ENCODE results near the gene MUC6. TPM values are rescaled to one million over a fixed set of nuclear protein-coding genes. Genes with fewer than 3 reads are reported as not detected.

Gene MUC6
- total RNA-seq, 4 donors from 2014 or later: not detected

DNA sequence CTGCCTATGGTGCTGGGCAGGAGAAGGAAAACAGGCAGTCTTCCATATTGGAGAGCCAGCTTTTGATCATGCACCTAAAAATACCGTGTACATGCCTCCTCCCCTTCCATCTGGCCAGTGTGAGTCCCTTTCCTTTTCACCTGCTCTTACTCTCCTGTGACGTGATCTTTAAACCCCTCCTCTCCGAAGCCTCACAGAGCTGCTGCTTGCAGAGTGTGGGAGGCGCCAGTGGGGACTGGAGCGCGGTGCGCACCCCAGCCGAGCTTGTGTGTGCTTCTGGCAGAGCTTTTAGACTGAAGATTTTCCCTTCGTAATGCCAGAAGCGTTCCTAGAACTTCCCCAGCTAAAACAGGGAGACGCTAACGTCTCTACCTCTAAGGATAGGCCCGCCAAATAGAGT, 29.8 kb downstream of the MUC6 start:
- peaks cover 8% of the 10 kb centered on the region in 2 donors for H3K4me1 ChIP-seq
- ATAC-seq: peak; percentile 88 to 97
- in situ Hi-C loops (cut with MboI; ENCODE audit: low sequenced_read_pairs in 4 of 4) (no loop called here), intact Hi-C loops (cut with DNase I; ENCODE audit: low total_unique reads) (no loop called here)
- peak overlapping the region; percentile 59 to 74 (median 64) for H3K27ac ChIP-seq
- DNase-seq: peak in 1 of 2 donors; percentile 69
- H3K27me3 ChIP-seq: no peaks in the 10 kb centered on the region
- TF ChIP-seq POLR2A (IDR thresholded peaks at IDR 0.05): peak; percentile 27 to 39
- TF ChIP-seq, protein P1, sequence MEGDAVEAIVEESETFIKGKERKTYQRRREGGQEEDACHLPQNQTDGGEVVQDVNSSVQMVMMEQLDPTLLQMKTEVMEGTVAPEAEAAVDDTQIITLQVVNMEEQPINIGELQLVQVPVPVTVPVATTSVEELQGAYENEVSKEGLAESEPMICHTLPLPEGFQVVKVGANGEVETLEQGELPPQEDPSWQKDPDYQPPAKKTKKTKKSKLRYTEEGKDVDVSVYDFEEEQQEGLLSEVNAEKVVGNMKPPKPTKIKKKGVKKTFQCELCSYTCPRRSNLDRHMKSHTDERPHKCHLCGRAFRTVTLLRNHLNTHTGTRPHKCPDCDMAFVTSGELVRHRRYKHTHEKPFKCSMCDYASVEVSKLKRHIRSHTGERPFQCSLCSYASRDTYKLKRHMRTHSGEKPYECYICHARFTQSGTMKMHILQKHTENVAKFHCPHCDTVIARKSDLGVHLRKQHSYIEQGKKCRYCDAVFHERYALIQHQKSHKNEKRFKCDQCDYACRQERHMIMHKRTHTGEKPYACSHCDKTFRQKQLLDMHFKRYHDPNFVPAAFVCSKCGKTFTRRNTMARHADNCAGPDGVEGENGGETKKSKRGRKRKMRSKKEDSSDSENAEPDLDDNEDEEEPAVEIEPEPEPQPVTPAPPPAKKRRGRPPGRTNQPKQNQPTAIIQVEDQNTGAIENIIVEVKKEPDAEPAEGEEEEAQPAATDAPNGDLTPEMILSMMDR (IDR thresholded peaks at IDR 0.05 in 4 of 5, conservative IDR thresholded peaks at IDR 0.05 in 1 of 5): no peak
- H3K4me3 ChIP-seq: peak overlapping the region in 2 of 4 donors; percentile 11 to 17
- peaks cover 0 to 45% of the 10 kb centered on the region in 2 donors for H3K36me3 ChIP-seq
- H3K9me3 ChIP-seq: no peaks in the 10 kb centered on the region

DNA sequence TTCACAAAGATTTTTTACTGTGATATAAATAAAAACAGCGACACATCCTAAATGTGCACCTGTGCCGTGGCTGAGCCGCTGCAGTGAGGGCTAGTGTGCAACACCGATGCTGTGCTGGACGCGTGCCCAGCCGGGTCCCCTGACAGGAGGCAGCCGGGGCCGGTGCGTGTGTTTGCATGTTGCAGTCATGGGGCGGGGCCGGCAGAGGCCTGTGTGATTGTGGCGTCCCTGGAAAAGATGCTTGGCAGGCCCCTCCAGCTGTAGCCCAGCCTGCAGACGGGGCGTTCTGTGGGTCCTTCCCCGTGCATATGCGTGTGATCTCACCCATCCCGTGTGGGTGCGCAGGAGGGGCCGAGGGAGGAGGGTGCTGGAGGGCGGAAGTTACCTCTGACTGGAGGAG, 30.6 kb downstream of the MUC6 start:
- intact Hi-C loops (cut with DNase I; ENCODE audit: low total_unique reads): no loop called here
- no peak for TF ChIP-seq POLR2A (IDR thresholded peaks at IDR 0.05)
- TF ChIP-seq, protein P1 (IDR thresholded peaks at IDR 0.05 in 4 of 5, conservative IDR thresholded peaks at IDR 0.05 in 1 of 5): no peak
- in situ Hi-C loops (cut with MboI; ENCODE audit: low sequenced_read_pairs in 4 of 4): no loop called here
- peaks cover 0 to 45% of the 10 kb centered on the region in 2 donors for H3K36me3 ChIP-seq
- no peak overlapping the region for H3K4me3 ChIP-seq
- ATAC-seq (no peak), DNase-seq (peak in 1 of 2 donors; percentile 37)
- H3K4me1 ChIP-seq: peaks cover 8% of the 10 kb centered on the region in 2 donors
- no peaks in the 10 kb centered on the region for H3K27me3 ChIP-seq
- H3K27ac ChIP-seq: peak overlapping the region in 3 of 4 donors; percentile 59 to 74 (median 66)
- H3K9me3 ChIP-seq: no peaks in the 10 kb centered on the region

DNA sequence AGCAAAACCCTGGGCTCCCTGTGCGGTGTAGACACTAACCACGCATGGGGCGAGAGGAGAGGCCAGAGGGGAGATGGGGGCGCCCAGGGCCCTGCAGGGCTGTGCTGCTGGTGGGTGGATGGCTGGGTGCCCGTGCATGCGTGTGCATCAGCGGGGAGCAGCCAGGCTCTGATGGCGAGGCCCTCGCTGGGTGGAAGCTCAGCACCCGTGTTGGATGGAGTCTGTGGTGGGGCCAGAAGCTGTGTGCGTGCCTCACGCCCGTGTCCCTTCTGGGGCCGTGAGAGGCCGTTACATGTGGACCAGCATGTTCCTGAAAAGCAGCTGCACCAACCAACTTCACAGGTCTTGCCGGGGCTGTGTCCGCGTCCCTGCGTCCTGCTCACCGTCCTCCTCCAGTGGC, 33.4 kb downstream of the MUC6 start:
- peaks cover 0 to 36% of the 10 kb centered on the region in 2 donors for H3K36me3 ChIP-seq
- DNase-seq: no peak
- H3K27me3 ChIP-seq: no peaks in the 10 kb centered on the region
- no peak overlapping the region for H3K4me3 ChIP-seq
- no peak for ATAC-seq
- intact Hi-C loops (cut with DNase I; ENCODE audit: low total_unique reads): no loop called here
- peaks cover 8% of the 10 kb centered on the region in 2 donors for H3K4me1 ChIP-seq
- H3K27ac ChIP-seq: no peak overlapping the region
- H3K9me3 ChIP-seq: no peaks in the 10 kb centered on the region
- in situ Hi-C loops (cut with MboI; ENCODE audit: low sequenced_read_pairs in 4 of 4): no loop called here
- TF ChIP-seq POLR2A (IDR thresholded peaks at IDR 0.05): no peak
- TF ChIP-seq, protein P1 (IDR thresholded peaks at IDR 0.05 in 4 of 5, conservative IDR thresholded peaks at IDR 0.05 in 1 of 5): no peak

DNA sequence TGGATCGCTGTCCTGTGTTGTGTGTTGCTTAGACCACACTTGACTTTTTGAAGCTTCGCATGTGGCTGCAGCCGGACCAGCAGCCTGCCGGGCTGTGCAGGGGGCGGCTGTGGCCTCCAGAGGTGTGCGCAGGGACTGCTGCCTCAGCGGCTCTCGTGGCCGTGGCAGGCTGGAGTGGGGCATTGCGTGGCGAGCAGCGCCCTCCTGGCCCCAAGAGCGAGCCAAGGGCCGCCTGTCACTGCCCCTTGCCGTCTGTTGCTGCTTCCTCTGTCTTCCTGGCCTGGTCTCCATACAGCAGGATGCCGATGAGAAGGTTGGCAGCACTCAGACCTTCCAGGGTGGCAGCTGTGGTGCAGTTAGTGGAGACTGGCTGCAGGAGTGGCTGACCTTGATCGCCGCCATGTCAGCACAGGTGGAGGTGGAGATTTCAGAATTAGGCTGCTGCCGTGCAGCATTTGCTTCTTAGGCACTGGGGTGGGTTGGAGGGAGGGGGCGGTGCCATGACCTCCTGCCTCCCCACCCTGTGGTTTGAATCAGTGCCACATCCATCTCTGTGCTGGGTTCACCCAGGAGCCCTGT, 34.0 kb downstream of the MUC6 start:
- TF ChIP-seq, protein P1 (IDR thresholded peaks at IDR 0.05 in 4 of 5, conservative IDR thresholded peaks at IDR 0.05 in 1 of 5): no peak
- no peak for TF ChIP-seq POLR2A (IDR thresholded peaks at IDR 0.05)
- H3K9me3 ChIP-seq: no peaks in the 10 kb centered on the region
- intact Hi-C loops (cut with DNase I; ENCODE audit: low total_unique reads): no loop called here
- H3K4me3 ChIP-seq: no peak overlapping the region
- ATAC-seq (no peak), DNase-seq (no peak)
- peaks cover 0 to 29% of the 10 kb centered on the region in 2 donors for H3K36me3 ChIP-seq
- no peaks in the 10 kb centered on the region for H3K27me3 ChIP-seq
- in situ Hi-C loops (cut with MboI; ENCODE audit: low sequenced_read_pairs in 4 of 4): no loop called here
- no peak overlapping the region for H3K27ac ChIP-seq
- peaks cover 8% of the 10 kb centered on the region in 2 donors for H3K4me1 ChIP-seq
